Transverse colon (tissue), 4 donors: ENCODE results near the gene RCBTB1.

Experiments used
- CTCF ChIP-seq, 5 experiments: fragments of 200-600 bp in 3 of 5; fragments of 450-650 bp in 2 of 5; sonication (generic) in 3 of 5; IDR thresholded peaks; 1 replicate in 2 of 5; 2 replicates in 3 of 5; pipeline ENCODE4 v1.5.1; 2016 to 2017; ENCODE audit warnings: antibody characterized with exemption in 5 of 5, inconsistent platforms in 3 of 5, mild to moderate bottlenecking in 2 of 5, moderate library complexity in 1 of 5
- EP300 ChIP-seq: sonication (generic); formaldehyde crosslinking; IDR thresholded peaks from one replicate; pipeline ENCODE4 v1.6.1; 2017; ENCODE audit warnings: antibody characterized with exemption, low read depth
- POLR2A ChIP-seq: fragments of 450-650 bp; IDR thresholded peaks from one replicate; pipeline ENCODE4 v1.6.1; 2016; ENCODE audit warnings: antibody characterized with exemption, mild to moderate bottlenecking, moderate library complexity
- POLR2AphosphoS5 ChIP-seq, 3 donors: sonication (generic); formaldehyde crosslinking; IDR thresholded peaks; one replicate each; pipeline ENCODE4 v1.6.1; 2016; ENCODE audit warnings: antibody characterized with exemption in 3 of 3

GRCh38 chr13:49516467-49516866, 68.9 kb downstream of the RCBTB1 start:
- TF ChIP-seq CTCF (IDR thresholded peaks at IDR 0.05) (no peak), POLR2AphosphoS5 (IDR thresholded peaks at IDR 0.05) (no peak), EP300 (no peak), POLR2A (no peak)
